GM18873 (cell line): ENCODE data around the gene GP2.

Source experiments
- ATAC-seq: cut with Tn5 transposase; IDR thresholded peaks from one replicate; pipeline ENCODE4 v1.9.1; 2021; ENCODE audit warnings: mild to moderate bottlenecking, moderate library complexity, moderate number of reproducible peaks; ENCODE audit not compliant: unreplicated experiment, low FRiP score

Gene GP2

GRCh38 chr16:20327444-20328041 lies at the start of gene GP2:
Gene GP2, minus strand, starts transcription at chr16:20327513. Its CDS starts 1,082 bp downstream, at chr16:20326431.
- ATAC-seq: no peak

GRCh38 chr16:20372701-20373100 lies 45.4 kb upstream of the GP2 start:
- no peak for ATAC-seq

GRCh38 chr16:20369452-20370054 lies 42.2 kb upstream of the GP2 start:
- no peak for ATAC-seq

GRCh38 chr16:20364051-20364450 lies 36.7 kb upstream of the GP2 start:
- ATAC-seq: no peak

GRCh38 chr16:20363191-20363590 lies 35.9 kb upstream of the GP2 start:
- ATAC-seq: no peak

- no peak for ATAC-seq
Measured at GRCh38 chr16:20359997-20360396, 32.7 kb upstream of the GP2 start.

- ATAC-seq: no peak
Measured at GRCh38 chr16:20355114-20355782, 27.9 kb upstream of the GP2 start.

- no peak for ATAC-seq
Measured at GRCh38 chr16:20353379-20353778, 26.1 kb upstream of the GP2 start.

- ATAC-seq: no peak
Measured at GRCh38 chr16:20352615-20353014, 25.3 kb upstream of the GP2 start, which contains the start of gene UMOD. Gene UMOD, minus strand, starts transcription at chr16:20352715. Its CDS starts 1,978 bp downstream, at chr16:20350737.

- ATAC-seq: no peak
Measured at GRCh38 chr16:20349615-20350014, 22.3 kb upstream of the GP2 start.

GRCh38 chr16:20348365-20349185 lies 21.3 kb upstream of the GP2 start:
- no peak for ATAC-seq

GRCh38 chr16:20347666-20348364 lies 20.5 kb upstream of the GP2 start:
- no peak for ATAC-seq

- ATAC-seq: no peak
Measured at GRCh38 chr16:20344611-20345010, 17.3 kb upstream of the GP2 start.

- ATAC-seq: no peak
Measured at GRCh38 chr16:20339744-20340143, 12.4 kb upstream of the GP2 start.

GRCh38 chr16:20336955-20337354 lies 9.6 kb upstream of the GP2 start:
- no peak for ATAC-seq

GRCh38 chr16:20334396-20334795 lies 7.1 kb upstream of the GP2 start:
- no peak for ATAC-seq

- no peak for ATAC-seq
Measured at GRCh38 chr16:20333120-20333519, 5.8 kb upstream of the GP2 start.

- no peak for ATAC-seq
Measured at GRCh38 chr16:20332411-20332810, 5.1 kb upstream of the GP2 start.

GRCh38 chr16:20331635-20332034 lies 4.3 kb upstream of the GP2 start:
- no peak for ATAC-seq

GRCh38 chr16:20329392-20330138 lies 2.3 kb upstream of the GP2 start:
- no peak for ATAC-seq
